ENCODE results near the gene TAX1BP1. TPM values are rescaled to one million over a fixed set of nuclear protein-coding genes. Genes with fewer than 3 reads are reported as not detected.
A peak's percentile ranks its signal among the peaks of the same experiment; 100 is the strongest.

Gene TAX1BP1
- polyA plus RNA-seq (2012; ENCODE audit: missing spikeins) = 61.8 TPM

DNA sequence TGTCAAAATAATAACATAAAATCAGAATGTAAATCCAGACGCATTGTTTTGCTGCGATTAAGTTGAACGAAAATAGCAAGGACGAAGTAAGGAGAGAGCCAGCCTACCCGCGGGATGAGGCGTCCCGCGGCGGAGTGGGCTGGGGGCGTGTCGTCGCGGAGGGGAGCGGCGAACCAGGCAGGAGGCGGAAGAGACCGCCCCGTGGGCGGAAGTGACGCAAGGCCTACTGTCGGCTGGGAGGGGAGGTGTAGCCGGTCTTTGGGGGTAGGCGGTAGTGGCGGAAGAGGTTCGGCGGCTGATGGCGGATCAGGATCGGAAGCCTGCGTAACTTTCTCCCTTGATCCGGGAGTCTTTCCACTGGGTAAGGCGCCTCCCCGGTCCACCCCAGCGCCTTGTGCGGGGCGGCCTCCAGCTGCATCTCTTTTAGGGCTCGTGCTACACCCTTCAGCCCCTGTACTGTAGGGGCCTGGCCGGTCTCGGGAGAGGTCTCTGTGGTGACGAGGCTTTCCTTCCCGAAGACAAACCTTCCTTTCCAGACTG is at the start of gene TAX1BP1:
TAX1BP1 (plus strand) TSS at position 254 of the 540 bp plus-strand sequence. CDS start 8,363 bp downstream, outside the sequence.
- FAIRE-seq (peak; percentile 99), DNase-seq (ENCODE audit: insufficient read length) (peak; percentile 81)
- TF ChIP-seq POLR2AphosphoS5 (IDR thresholded peaks at IDR 0.05; ENCODE audit: low read depth, low read length) (peak; percentile 85), POLR2A (IDR thresholded peaks at IDR 0.05; ENCODE audit: low read depth, low read length) (peak; percentile 87), TAF1 (IDR thresholded peaks at IDR 0.05; ENCODE audit: borderline replicate concordance, low read depth, low read length) (peak; percentile 85)

DNA sequence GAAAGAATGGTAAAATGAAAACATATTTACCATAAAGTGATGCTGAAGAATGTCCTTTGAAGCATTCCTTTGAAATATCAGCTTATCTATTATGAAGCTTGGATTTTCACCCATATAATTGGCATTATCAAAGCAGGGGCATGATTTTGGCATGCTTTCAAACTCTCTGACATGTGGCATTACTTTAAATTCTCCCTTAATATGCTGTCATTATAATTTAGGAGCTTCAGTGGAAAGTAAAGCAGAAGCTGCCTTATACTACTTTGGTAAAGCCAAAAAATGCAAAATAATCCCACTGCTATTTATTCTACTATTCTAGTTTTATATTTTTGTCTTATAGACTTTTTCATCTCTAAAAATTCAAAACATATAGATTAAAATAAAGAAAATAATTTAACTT is 49.3 kb upstream of the TAX1BP1 start:
- DNase-seq (ENCODE audit: insufficient read length) (no peak), FAIRE-seq (no peak)
- no peak for TF ChIP-seq POLR2A (IDR thresholded peaks at IDR 0.05; ENCODE audit: low read depth, low read length)
- no peak for TF ChIP-seq TAF1 (IDR thresholded peaks at IDR 0.05; ENCODE audit: borderline replicate concordance, low read depth, low read length)
- TF ChIP-seq POLR2AphosphoS5 (IDR thresholded peaks at IDR 0.05; ENCODE audit: low read depth, low read length) = no peak

DNA sequence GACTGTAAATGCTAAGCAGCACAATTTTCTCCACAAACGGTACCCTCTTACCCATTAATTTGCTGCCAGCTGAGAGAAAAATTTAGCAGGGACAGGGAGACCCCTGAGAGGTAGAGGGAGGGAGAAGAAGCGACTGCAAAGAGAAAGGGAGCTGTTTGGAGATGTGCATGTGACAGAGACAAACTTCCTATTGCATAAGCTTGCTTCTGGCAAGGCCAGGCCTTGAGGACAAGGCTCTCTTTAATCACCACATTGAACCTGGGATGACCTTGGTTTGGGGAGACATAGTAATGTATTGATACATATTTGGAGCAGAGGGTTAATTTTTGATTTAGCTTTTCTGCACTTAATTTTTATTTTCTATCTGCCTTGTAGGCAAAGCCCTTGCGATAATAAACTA is 46.2 kb upstream of the TAX1BP1 start:
- FAIRE-seq = no peak
- no peak for DNase-seq (ENCODE audit: insufficient read length)

DNA sequence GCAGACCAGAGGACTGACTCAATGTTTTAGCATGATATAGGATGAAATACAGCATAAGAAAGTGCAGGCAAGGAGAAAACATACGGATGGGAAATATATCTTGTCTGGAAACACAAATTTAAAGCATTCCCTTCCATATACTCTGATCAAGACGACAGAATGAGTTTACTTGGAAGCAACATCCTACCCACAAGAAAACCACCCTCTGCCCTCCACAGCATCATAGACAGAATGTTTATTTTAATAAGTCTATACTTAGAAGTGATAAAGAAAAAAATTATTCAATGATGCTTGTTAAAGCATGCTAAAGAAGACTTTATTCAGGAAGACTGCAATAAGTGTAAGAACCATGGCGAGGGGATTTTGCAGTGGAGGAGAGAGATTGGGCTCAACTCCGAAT is 44.9 kb upstream of the TAX1BP1 start:
- no peak for FAIRE-seq
- DNase-seq (ENCODE audit: insufficient read length) = no peak
- TF ChIP-seq POLR2A (IDR thresholded peaks at IDR 0.05; ENCODE audit: low read depth, low read length) (no peak), TAF1 (IDR thresholded peaks at IDR 0.05; ENCODE audit: borderline replicate concordance, low read depth, low read length) (no peak), POLR2AphosphoS5 (IDR thresholded peaks at IDR 0.05; ENCODE audit: low read depth, low read length) (no peak)

More for the DNA sequence above, 46.2 kb upstream of the TAX1BP1 start:
- TF ChIP-seq POLR2A (IDR thresholded peaks at IDR 0.05; ENCODE audit: low read depth, low read length) (no peak), POLR2AphosphoS5 (IDR thresholded peaks at IDR 0.05; ENCODE audit: low read depth, low read length) (no peak), TAF1 (IDR thresholded peaks at IDR 0.05; ENCODE audit: borderline replicate concordance, low read depth, low read length) (no peak)

DNA sequence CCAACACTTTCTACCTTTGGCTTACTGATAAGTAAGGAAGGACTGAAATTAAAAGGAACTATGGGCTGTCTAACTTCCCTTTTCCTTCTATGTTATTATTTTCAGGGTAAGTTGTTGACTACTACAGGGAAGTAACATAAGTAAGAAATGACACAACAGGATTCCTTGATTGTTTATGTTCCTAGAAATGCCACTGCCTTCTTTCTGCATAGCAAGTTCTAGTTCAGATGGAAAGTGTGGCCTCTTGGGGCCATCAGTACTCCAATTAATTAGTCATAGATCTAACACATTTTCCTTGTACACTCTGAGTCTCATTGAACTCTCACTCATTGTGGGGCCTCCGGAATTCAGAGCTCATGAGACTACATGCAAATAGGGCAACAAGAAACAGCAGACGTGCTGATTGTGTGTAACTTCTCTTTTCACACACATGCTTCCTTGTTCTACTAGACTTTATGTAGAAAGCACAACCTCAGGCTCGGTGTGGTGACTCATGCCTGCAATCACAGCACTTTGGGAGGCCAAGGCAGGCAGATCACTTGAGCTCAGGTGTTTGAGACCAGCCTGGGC is 42.0 kb upstream of the TAX1BP1 start:
- DNase-seq (ENCODE audit: insufficient read length) (peak; percentile 7), FAIRE-seq (no peak)
- TF ChIP-seq TAF1 (IDR thresholded peaks at IDR 0.05; ENCODE audit: borderline replicate concordance, low read depth, low read length) (no peak), POLR2A (IDR thresholded peaks at IDR 0.05; ENCODE audit: low read depth, low read length) (no peak), POLR2AphosphoS5 (IDR thresholded peaks at IDR 0.05; ENCODE audit: low read depth, low read length) (no peak)

DNA sequence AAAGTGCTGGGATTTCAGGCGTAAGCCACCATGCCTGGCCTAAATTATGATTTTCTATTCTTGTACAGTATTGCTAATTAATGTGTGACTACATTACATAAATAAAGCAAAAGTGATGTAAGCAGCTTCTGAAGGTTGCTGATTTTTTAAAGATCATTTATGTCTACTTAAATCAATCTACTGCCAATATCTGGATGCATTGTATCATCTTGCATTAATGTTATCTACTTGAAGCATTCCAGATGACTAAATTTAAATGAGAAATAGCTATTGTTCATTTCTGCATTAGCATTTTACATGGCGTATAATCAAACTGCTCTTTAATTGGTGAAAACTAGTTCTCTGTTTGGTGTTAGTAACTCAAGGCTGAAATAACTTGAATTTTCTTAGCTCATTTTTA is 40.2 kb upstream of the TAX1BP1 start:
- no peak for FAIRE-seq
- TF ChIP-seq POLR2A (IDR thresholded peaks at IDR 0.05; ENCODE audit: low read depth, low read length) (no peak), POLR2AphosphoS5 (IDR thresholded peaks at IDR 0.05; ENCODE audit: low read depth, low read length) (no peak), TAF1 (IDR thresholded peaks at IDR 0.05; ENCODE audit: borderline replicate concordance, low read depth, low read length) (no peak)

DNA sequence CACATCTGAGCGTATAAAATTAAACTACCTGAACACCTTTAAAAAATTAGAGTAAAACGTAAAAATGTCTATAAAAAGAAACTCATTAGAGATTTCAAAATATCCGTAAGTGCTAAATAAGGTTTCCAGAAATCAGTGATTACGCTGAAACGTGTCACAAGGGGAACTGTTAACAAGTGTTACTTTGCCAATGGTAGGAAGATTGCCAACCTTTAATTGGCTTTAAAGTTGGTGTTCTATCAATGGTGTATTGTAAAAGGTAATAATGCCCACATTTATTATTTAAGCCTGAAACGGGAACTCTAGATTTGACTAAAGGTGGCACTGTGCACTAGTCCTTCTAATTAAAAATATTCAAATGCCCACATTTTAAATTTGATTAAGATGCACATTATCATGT is 39.5 kb upstream of the TAX1BP1 start:
- no peak for DNase-seq (ENCODE audit: insufficient read length)
- FAIRE-seq = no peak
- TF ChIP-seq POLR2AphosphoS5 (IDR thresholded peaks at IDR 0.05; ENCODE audit: low read depth, low read length) (no peak), TAF1 (IDR thresholded peaks at IDR 0.05; ENCODE audit: borderline replicate concordance, low read depth, low read length) (no peak), POLR2A (IDR thresholded peaks at IDR 0.05; ENCODE audit: low read depth, low read length) (no peak)

More for the DNA sequence above, 40.2 kb upstream of the TAX1BP1 start:
- no peak for DNase-seq (ENCODE audit: insufficient read length)

DNA sequence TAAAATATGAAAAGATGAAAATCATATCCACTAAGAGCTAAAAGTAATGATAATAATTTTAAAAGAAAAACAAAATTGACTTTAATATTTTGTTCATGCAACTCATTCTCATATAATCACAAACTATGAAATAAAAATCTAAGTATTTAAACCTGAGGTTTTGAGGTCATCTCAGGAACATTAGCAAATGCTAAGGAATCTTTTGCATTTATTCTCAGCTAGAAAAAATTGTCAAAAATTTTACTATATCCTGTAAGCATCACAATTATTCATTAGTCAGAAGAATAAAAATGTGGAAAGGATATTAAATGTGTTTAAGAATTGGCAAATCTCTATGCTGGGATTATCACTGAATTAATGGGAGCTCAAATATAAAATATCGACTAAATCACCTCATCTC is 36.8 kb upstream of the TAX1BP1 start:
- FAIRE-seq = no peak
- DNase-seq (ENCODE audit: insufficient read length) = no peak
- no peak for TF ChIP-seq POLR2A (IDR thresholded peaks at IDR 0.05; ENCODE audit: low read depth, low read length)
- TF ChIP-seq TAF1 (IDR thresholded peaks at IDR 0.05; ENCODE audit: borderline replicate concordance, low read depth, low read length) = no peak
- no peak for TF ChIP-seq POLR2AphosphoS5 (IDR thresholded peaks at IDR 0.05; ENCODE audit: low read depth, low read length)

DNA sequence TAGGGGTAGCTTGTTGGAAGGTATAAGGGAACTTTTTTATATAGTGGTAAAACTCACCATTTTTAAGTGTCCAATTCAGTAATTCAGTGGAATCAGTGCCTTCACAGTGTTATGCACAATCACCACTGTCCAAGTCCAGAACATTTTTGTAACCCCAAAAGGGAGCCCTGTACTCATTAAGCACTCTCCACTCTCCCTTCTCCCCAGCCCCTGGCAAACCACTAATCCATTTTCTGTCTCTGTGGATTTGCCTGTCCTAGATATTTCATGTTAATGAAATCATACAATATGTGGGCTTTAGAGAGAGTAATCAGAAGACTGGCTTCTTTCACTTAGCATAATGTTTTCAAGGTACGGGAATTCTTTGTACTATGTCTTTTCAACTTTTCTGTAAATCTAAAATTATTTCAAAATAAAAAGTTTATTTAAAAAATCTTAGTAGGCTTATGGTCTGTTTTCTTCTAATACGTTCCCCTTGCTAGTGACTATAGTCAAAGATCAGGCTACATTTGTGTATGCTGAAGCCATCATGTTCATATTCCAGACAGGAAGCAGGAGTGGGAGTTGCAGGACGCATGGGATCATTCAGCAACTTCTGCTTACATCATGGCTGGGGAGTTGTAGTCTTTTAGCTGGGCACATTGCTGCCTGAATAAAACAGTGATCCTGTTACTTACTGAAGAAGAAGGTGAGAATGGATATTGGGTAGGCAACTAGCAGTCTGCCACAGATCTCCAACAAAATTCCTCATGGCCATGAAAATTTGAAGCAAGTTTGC is 35.4 kb upstream of the TAX1BP1 start:
- FAIRE-seq = no peak
- DNase-seq (ENCODE audit: insufficient read length) = no peak
- TF ChIP-seq POLR2A (IDR thresholded peaks at IDR 0.05; ENCODE audit: low read depth, low read length) (no peak), TAF1 (IDR thresholded peaks at IDR 0.05; ENCODE audit: borderline replicate concordance, low read depth, low read length) (no peak), POLR2AphosphoS5 (IDR thresholded peaks at IDR 0.05; ENCODE audit: low read depth, low read length) (no peak)

DNA sequence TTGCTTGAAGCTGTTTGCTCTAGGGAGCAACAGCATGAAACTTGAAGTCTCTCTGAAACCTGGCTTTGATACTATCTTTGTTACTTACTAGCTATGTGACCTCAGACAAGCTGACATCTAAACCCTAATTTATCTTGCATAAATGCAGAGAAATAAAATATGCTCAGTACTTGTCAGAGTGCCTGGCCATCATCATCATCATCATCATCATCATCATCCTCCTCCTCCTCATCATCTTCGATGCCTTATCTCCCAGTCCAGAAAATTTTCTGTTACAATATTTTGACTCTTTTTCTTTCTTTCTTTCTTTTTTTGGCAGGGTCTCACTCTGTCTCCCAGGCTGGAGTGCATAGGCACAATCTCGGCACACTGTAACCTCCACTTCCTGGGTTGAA is 34.8 kb upstream of the TAX1BP1 start:
- FAIRE-seq = no peak
- no peak for DNase-seq (ENCODE audit: insufficient read length)
- TF ChIP-seq TAF1 (IDR thresholded peaks at IDR 0.05; ENCODE audit: borderline replicate concordance, low read depth, low read length) (no peak), POLR2AphosphoS5 (IDR thresholded peaks at IDR 0.05; ENCODE audit: low read depth, low read length) (no peak), POLR2A (IDR thresholded peaks at IDR 0.05; ENCODE audit: low read depth, low read length) (no peak)

DNA sequence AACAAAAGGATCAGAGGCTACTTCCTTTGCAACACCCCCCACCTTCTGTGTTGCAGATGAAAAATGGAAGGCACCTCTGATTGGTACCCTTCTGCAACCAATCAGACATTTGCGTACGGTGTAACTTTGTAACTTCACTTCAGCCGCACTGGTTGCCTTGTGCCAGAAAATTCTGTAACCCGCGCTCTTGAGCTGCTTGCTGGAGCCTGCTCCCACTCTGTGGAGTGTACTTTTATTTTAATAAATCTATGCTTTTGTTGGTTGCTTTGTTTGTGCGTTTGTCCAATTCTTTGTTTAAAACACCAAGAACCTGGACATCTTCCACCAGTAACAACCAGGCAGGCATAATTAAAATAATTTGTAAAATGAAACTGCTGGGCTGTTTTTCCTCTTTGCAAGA is 31.5 kb upstream of the TAX1BP1 start:
- TF ChIP-seq POLR2AphosphoS5 (IDR thresholded peaks at IDR 0.05; ENCODE audit: low read depth, low read length) = no peak
- no peak for TF ChIP-seq POLR2A (IDR thresholded peaks at IDR 0.05; ENCODE audit: low read depth, low read length)
- no peak for TF ChIP-seq TAF1 (IDR thresholded peaks at IDR 0.05; ENCODE audit: borderline replicate concordance, low read depth, low read length)
- DNase-seq (ENCODE audit: insufficient read length) = no peak
- no peak for FAIRE-seq

All from GM12892 (cell line).